ACHN (cell line): ENCODE results near the gene NQO2.
"Not testable (repeated sequence)": the region's sequence is repeated elsewhere in the genome, so short reads cannot be mapped to it uniquely, and the experiment has no call there.

Source experiments
- DNase-seq: peaks from one replicate; pipeline ENCODE4 v3.0.0-alpha.2; 2015
- in situ Hi-C: cut with HindIII; loops from 2 replicates; pipeline ENCODE4 v1.10.0; 2017; ENCODE audit warnings: low sequenced_read_pairs, low pct_ligation_motif_present, low pct_unique_long_range_greater_than_20kb

Gene NQO2

DNA sequence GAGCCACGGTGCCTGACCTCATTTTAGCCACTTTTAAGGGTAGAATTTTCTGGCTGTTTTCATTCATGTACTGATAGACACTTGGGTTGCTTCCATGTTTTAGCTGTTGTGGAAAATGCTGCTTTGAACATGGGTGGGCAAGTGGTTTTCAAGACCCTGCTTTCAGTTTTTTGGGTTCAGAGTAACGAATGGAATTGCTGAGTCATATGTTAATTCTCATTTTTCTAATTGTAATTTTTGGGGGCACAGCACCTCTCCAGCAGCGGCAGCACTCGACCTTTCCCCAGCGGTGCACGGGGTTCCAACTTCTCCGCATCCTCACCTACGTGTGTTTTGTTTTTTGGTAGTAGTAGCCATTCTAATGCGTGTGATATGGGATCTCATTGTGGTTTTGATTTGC, 5.4 kb downstream of the NQO2 start:
- no peak for DNase-seq
- in situ Hi-C loops, result no loop called here

DNA sequence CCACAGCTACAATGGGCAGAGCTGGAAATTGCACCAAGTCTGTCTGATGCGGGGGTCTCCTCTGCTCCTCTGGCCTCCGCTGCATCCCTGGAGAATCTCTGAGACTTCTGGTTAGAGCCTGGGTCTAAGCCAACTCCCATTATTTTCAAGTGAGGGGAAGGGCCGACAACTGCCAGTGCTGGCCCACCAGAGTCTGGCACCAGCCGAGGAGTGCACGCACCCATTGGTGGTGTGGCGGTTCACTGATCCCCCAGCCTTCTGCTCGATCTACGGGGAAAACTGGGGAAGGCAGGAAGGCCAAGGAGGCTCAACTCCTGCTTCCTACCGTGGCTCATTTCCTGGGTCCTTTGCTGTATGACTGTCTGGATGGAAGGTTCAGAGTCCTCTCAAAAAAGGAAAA, 6.2 kb downstream of the NQO2 start:
- no peak for DNase-seq
- in situ Hi-C loops, result no loop called here

DNA sequence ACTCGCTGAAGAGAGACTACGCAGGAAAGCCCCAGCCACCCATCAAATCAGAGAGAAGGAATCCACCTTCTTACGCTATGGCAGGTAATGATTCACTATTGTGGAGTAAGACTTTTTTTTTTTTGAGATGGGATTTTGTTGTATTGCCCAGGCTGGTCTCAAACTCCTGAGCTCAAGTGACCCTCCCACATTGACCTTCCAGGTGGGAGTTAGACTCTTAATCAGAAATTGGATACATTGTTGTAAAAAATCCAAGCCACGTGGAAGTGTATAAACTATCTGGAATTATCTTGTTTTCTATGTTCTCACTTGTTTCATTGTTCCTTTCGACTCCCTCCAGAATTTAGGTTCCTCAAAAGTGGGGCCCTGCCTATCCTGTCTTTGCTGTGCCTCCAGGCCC, 6.8 kb downstream of the NQO2 start:
- in situ Hi-C loops, result no loop called here
- DNase-seq, result no peak

DNA sequence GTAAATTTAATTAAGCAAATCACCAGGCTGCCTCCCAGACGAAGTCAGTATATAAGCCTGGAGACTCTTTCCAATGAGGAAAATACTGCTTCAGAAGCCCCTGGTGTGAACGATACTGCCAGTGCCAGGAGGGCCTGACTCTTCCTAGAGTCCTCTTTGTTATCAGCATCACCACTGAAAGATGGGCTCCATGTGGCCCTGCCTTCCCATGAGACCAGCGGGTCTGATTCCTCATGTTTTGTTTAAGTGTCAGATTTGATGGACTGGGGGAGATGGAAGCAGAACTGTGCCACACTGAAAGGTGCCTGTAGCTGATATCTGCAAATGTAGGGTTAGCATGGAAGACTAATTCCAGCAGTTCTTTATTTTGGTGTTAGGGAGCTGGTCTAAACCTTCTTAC, 7.9 kb downstream of the NQO2 start:
- DNase-seq, result no peak
- in situ Hi-C loops, result no loop called here

DNA sequence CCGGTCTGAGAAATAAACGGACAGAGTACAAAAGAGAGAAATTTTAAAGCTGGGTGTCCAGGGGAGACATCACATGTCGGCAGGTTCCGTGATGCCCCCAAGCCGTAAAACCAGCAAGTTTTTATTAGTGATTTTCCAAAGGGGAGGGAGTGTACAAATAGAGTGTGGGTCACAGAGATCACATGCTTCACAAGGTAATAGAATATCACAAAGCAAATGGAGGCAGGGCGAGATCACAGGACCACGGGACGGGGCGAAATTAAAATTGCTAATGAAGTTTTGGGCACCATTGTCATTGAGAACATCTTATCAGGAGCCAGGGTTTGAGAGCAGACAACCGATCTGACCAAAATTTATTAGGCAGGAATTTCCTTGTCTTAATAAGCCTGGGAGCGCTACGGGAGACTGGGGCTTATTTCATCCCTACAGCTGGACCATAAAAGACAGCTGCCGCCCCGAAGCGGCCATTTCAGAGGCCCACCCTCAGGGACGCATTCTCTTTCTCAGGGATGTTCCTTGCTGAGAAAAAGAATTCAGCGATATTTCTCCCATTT, 9.1 kb downstream of the NQO2 start:
- in situ Hi-C loops, DNase-seq: not testable (repeated sequence)

DNA sequence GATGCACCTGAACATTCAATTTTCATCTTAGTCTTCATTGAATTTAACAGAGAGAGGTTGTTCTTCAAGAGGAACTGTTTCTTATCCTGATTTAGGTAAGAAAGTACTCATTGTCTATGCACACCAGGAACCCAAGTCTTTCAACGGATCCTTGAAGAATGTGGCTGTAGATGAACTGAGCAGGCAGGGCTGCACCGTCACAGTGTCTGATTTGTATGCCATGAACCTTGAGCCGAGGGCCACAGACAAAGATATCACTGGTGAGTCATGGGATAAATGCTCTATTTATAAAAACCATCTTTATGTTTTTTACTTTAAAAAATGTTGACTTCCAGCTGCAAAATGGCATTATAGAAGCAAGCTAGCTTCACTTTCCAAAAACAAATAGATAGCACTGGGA, 10.2 kb downstream of the NQO2 start:
- no peak for DNase-seq
- in situ Hi-C loops, result no loop called here

DNA sequence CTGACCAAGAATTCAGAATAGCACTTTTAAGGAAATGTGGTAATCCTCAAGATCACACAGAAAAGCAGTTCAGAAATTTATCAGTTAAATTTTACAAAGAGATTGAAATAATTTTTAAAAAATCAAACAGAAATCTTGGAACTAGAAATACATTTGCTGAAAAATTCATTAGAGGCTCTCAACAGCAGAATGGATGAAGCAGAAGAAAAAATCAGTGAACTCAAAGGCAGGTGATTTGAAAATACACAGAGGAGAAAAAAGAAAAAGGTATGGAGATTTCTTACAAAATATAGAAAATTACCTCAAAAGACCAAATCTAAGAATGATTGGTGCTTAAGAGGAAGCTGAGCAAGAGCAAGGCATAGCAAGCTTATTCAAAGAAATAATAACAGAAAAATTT, 11.5 kb downstream of the NQO2 start:
- in situ Hi-C loops, result no loop called here
- no peak for DNase-seq

DNA sequence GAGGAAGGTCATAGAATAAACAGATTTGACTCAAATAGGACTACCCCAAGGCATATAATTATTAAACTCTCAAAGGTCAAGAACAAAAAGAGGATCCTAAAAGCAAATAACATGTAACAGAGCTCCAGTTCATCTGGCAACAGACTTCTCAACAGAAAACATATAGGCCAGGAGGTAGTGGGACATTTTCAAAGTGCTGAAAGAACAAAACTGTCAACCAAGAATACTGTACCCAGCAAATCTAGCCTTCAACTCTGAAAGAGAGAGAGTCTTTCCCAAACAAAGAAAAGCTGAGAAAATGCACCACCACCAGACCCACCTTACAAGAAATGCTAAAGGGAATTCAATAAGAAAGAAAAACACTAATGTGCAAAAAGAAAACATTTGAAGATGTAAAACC, 11.9 kb downstream of the NQO2 start:
- in situ Hi-C loops, result no loop called here

DNA sequence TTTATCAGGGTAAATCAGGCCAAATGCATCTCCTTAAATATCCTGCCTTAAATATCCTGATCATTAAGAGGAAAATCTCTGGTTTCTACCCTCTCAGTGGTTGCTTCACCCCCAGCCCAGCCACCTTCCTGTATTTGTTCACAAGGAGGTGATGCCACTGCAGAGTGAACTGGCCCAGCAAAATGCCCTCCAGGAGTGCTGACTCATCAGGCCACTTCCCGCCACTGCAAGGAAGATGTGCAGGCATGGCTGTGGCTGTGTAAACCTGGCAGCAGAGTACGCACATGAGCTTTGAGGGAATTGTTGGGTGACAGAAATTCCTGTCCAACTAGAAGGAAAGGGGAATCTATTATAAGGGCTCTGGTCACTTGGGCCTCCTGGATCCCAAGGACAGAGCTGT, 13.8 kb downstream of the NQO2 start:
- in situ Hi-C loops, result no loop called here
- peak; percentile 38 for DNase-seq

More for the DNA sequence above, 11.9 kb downstream of the NQO2 start:
- no peak for DNase-seq

DNA sequence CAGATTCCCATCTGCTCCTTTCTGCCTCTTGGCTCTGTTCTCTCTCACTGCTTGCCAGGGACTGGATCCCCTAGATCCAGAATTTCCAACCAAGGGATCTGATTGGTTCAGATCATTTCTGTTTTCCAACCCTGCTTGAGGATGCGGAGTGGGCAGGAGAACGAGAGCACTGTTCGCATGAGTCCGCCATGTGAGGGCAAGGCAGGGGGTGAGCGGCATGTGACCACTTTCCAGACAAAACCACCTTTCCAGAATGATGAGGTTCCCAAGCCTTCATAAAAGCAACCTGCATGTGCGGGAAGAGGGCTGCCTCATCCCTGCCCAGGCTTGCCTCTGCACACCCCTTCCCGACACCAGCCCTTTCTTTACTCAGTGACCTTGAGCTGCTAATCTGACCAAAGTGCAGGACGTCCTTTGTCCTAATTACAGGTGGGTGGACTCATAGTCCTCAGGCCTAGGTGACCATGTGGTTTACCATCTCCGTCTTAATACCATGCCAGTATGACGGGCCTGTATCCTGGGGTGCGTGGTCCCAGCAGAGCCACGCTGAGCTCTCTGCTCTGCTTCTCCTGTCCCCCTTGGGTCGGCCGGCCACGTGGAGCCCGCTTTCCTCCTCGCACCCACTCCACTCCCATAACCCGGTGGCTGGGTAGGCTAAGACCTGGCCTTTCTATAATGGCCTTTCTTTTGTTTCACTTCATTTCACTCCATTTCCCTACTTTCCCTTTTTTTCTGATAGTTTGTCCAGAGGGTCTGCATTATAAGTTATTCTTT, 14.4 kb downstream of the NQO2 start:
- in situ Hi-C loops, result no loop called here

DNA sequence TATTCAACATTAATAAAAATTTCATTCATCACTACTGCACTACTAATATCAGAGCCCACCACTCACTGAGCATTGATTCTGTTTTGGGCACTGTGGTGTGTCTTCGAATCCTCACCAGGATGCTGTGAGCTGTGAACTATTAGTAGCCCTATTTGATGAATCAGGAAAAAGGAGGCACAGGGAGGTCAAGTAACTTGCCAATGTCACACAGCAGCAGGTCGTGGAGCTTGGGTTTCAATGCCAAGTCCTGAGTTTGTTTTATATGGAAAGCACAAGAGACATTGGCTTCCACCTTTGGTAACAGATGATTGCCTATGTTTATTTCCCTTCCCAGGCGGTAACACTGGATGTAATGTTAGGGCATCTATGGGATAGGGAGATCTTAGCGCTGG, 15.0 kb downstream of the NQO2 start:
- in situ Hi-C loops, result no loop called here
- DNase-seq, result no peak

More for the DNA sequence above, 14.4 kb downstream of the NQO2 start:
- DNase-seq, result no peak

DNA sequence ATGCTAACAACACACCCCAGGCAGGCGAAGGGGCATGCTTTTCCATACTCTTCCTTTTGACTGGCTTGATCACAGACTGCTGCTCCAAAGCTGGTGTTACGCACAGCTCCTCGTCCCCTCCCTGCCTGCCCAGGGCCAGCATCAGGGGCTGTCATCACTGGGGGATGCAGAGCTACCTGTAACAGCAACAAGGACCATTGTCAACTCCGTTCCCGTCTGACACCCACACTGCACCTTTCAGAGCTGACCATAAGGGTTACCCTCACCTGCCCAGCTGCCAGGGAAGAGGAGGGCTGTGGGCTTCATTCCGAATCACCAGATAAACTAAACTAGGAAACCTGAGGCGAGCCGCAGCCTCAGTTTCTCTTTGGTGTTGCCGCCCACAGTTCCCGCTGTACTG, 15.4 kb downstream of the NQO2 start:
- in situ Hi-C loops, result no loop called here
- DNase-seq, result no peak

DNA sequence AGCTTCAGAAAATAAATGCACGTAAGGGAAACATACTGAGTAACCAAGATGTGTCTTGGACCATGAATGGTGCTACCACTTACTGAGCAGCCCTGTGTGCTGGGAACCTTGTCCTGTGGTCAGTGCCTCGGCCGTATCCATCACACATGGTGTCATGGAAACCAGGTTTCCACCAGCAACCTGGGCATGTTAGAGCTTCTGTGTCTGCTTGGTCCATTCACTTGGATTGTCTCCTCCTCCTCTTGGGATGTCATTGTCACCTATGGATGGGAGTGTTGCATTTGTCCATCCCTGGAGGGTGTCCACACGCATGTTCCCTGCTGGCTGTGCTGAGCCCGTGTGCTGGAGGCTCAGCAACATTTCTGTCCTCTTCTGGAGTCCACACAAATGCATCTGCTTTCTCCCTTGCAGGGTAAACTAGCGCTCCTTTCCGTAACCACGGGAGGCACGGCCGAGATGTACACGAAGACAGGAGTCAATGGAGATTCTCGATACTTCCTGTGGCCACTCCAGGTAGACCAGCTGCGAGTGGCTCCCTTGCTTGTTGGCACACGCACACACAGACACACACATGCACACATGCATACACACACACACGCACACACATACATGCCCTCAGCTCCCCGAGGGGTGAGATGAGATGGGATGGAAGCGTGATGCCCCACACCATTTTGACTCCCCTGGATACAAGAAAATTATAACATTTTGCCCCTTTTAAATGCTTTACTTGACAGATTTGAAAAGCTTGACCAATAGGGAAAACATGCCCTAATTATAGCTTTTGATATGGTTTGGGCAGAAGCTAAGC, 17.0 kb downstream of the NQO2 start:
- DNase-seq, result no peak
- in situ Hi-C loops, result no loop called here

DNA sequence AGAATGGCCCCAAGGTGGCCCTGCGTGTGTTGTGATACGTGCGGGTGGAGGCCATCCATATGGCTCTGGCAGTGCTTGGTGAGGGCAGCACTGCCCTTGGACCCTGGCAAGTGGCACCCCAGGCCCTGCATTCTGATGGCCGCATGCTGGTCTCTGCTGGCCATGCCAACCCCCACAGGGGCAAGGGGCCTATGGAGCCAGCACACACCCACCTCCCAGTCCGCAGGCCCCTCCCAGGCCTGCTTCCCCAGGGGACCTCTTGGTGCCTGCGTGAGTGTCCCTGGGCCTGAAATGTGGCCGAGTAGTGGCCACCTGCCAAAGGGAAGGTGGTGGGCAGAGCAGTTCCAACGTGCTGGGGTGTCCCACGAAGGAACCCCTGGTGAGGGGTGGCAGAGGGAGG, 17.6 kb downstream of the NQO2 start:
- in situ Hi-C loops, result no loop called here
- no peak for DNase-seq

DNA sequence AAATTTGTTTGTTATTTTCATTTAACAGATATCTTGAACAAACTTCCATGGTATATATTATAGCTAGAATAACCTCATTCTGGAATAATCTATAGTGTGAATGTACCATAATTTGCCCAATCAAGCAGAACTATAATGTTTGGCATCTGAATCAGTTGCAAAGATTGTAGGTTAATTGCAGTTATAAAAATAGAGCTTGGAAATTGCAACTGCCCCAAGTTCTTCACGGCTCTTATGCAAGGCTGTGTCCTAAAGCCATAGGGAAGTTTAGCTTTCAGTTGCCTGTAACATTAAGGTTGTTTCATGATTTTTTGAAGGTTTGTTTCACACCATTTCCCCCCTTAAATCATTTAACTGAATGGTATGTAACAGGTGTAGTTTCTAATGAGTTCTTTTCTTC, 19.4 kb downstream of the NQO2 start:
- no peak for DNase-seq
- in situ Hi-C loops, result no loop called here

DNA sequence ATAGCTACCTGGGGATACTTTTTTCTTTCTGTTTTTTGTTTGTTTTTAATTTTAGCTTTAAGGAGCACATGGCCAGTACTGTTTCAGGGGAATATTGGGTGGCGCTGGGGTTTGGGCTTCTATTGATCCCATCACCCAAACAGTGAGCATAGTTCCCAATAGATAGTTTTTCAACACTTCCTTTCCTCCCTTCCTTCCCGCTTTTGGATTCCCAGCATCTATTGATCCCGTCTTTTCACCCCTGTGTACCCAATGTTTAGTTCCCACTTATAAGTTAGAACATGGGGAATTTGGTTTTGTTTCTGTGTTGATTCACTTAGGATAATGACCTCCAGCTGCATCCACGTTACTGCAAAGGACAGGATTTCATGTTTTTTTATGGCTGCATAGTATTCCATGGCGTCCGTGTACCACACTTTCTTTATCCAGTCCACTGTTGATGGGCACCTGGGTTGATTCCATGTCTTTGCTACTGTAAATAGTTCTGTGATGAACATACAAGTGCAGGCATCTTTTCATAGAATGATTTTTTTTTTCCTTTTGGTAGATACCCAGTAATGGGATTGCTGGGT, 20.1 kb downstream of the NQO2 start:
- no peak for DNase-seq
- in situ Hi-C loops, result no loop called here

DNA sequence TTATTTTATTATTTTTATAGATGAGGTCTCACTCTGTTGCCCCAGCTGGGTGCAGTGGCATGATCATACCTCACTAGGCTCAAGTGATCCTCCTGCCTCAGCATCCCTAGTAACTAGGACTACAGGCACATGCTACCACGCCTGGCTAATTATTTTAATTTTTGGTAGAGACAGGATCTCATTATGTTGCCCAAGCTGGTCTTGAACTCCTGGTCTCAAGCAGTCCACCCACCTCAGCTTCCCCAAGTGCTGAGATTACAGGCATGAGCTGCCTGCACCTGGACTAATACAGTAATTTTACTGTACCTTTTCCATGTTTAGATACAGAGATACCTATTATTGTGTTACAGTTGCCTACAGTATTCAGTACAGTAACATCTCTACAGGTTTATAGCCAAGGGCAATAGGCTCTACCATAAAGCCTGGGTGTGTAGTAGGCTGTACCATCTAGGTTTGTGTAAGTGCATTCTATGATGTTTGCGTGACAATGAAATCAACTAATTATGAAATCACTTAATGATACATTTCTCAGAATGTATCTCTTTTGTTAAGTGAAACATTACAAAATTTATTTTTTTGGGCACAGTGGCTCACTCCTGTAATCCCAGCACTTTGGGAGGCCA, 21.4 kb downstream of the NQO2 start:
- in situ Hi-C loops, DNase-seq: not testable (repeated sequence)

DNA sequence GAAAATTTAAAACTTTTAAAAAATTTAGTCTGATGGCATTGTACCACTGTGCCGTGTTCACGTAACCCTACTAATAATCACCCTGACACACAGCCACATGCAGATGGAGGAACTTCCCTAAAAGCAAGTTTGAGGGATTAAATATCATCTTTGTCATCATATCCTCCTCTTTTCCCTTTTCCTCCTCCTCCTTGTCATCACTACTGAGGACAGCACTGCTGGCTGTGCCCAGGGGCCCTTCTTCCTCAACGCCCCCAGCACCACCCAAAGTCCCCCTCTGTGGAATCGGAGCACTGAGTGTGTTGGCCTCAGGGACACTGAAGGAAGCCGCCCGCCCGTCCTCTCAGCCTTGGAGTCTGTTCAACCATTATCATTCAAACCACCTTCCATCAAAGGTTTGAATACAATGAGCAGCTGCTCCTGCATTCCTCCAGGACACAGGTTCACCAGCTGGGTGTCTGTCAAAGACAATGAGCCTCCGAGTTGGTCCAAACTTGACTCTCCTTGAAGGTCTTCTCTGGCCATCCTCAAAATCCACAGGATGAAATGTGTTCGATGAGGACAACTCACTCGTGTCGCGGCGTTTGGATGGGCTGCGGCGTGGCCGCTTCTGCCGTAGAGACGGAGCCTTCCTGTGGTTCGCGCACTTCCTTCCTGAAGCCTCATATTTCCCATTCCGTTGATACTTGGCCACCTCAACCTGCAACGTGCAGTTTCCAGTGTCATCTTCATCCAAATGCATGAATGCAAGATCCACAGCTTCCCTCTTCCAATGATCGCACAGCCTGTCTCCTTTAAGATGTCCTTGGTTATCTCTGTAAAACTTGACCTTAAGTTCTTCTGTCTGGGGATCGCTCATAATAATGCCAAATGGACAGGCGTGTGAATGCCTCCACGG, 23.3 kb downstream of the NQO2 start:
- DNase-seq, result no peak

More for the DNA sequence above, 23.3 kb downstream of the NQO2 start:
- in situ Hi-C loops, result no loop called here
